LoVo (cell line): ENCODE results near the gene FEN1.

ENCODE experiments used
- DNase-seq: peaks from one replicate; pipeline ENCODE4 v3.0.0-alpha.2; 2016; ENCODE audit warnings: low spot score

Gene FEN1

GRCh38 chr11:61794579-61794978 is 1.9 kb downstream of the FEN1 start:
- no peak for DNase-seq

DNA sequence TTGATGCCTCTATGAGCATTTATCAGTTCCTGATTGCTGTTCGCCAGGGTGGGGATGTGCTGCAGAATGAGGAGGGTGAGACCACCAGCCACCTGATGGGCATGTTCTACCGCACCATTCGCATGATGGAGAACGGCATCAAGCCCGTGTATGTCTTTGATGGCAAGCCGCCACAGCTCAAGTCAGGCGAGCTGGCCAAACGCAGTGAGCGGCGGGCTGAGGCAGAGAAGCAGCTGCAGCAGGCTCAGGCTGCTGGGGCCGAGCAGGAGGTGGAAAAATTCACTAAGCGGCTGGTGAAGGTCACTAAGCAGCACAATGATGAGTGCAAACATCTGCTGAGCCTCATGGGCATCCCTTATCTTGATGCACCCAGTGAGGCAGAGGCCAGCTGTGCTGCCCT is 2.7 kb downstream of the FEN1 start:
- no peak for DNase-seq

DNA sequence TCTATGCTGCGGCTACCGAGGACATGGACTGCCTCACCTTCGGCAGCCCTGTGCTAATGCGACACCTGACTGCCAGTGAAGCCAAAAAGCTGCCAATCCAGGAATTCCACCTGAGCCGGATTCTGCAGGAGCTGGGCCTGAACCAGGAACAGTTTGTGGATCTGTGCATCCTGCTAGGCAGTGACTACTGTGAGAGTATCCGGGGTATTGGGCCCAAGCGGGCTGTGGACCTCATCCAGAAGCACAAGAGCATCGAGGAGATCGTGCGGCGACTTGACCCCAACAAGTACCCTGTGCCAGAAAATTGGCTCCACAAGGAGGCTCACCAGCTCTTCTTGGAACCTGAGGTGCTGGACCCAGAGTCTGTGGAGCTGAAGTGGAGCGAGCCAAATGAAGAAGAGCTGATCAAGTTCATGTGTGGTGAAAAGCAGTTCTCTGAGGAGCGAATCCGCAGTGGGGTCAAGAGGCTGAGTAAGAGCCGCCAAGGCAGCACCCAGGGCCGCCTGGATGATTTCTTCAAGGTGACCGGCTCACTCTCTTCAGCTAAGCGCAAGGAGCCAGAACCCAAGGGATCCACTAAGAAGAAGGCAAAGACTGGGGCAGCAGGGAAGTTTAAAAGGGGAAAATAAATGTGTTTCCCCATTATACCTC is 3.3 kb downstream of the FEN1 start:
- no peak for DNase-seq

- peak; percentile 76 for DNase-seq
Measured at GRCh38 chr11:61797263-61797944, 4.7 kb downstream of the FEN1 start.

GRCh38 chr11:61799665-61800284 is 7.1 kb downstream of the FEN1 start:
- no peak for DNase-seq

- DNase-seq = no peak
Measured at GRCh38 chr11:61800331-61801281, 7.9 kb downstream of the FEN1 start.

DNA sequence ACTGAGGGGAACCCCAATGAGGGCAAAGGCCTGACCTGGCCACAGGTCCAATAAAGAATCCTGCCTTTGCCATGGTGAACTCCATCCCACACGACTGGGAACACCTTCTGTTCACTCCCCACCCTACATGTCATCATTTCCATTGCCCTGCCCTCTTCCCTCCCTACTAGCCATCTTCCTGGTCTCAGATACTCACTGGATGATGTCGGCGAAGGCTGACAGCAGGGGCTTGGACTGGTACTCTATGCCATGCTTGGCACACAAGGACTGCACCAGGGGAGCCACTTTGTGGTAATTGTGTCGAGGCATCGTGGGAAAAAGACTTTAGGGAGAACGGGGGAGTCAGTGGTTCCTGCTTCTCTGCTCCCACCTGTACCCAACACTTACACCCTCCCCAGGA is 9.9 kb downstream of the FEN1 start:
- DNase-seq = no peak

DNA sequence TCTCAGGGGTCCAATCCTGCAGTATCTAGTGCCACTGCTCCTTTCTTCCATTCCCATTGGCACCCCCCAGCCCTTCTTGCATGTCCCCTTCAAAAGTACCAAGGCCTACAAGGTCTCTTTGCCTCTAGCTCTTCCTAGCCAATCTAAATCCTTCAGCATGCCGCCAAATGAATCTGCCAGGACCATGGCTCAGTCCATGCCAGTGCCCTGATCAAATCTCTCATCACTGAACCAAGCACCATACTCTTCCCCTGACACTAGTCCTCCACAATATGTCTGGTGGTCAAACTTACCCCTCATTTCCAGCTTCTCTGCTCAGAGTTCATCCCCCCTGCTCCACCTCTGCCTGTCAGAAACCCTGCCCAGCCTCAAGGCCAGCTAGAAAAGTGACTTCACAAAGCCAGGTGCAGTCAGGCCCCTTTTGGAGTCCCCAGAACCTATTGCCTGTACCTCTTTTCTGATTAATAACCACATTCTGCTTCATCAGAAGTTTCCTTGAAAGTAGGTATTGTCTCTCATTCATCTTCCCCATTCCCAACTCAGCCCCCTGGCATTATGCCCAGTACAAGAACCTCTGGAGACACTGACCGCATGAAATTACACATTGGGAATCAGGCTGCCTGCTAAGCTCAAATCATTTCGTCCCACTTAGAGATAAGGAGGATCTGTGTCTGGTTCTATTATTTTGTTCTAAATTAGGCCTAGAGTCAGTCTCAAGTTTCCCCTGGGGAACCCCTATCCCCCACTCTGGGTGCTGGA is 11.4 kb downstream of the FEN1 start:
- DNase-seq = no peak

GRCh38 chr11:61805146-61805545 is 12.4 kb downstream of the FEN1 start:
- no peak for DNase-seq

GRCh38 chr11:61806785-61807184 is 14.1 kb downstream of the FEN1 start:
- DNase-seq = no peak

GRCh38 chr11:61810671-61811175 is 18.0 kb downstream of the FEN1 start:
- DNase-seq = no peak

GRCh38 chr11:61811831-61812230 is 19.1 kb downstream of the FEN1 start:
- no peak for DNase-seq

DNA sequence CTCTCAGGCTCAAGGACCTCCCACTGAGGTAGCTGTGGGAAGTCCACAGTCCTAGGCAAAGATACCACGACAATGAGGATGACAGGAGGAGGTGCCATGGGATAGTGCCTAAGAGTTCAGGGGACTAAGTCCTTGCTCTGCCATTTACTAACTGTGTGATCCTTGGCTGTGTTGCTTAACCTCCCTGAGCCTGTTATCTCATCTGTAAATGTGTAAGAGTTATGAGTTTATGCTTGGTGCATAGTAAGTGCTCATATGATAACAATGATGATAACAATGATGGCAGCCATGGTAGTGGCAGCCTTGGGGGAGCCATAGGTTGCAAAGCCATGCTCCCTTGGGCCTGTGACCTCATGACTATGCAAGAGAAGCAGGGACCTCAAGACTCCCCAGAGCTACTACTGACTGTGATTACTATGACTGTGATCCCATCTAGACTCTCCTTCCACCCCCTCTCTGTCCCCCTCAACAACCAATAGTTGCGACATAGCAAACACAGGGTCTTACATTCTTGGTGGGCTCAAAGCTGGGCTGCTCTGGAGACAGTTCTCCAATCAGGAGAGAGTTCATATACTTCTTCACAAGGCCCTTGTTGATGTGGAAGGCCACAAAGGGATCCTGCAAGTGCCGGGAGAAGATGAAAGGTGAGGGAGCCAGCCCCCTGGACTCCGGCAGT is 20.2 kb downstream of the FEN1 start:
- DNase-seq = no peak

DNA sequence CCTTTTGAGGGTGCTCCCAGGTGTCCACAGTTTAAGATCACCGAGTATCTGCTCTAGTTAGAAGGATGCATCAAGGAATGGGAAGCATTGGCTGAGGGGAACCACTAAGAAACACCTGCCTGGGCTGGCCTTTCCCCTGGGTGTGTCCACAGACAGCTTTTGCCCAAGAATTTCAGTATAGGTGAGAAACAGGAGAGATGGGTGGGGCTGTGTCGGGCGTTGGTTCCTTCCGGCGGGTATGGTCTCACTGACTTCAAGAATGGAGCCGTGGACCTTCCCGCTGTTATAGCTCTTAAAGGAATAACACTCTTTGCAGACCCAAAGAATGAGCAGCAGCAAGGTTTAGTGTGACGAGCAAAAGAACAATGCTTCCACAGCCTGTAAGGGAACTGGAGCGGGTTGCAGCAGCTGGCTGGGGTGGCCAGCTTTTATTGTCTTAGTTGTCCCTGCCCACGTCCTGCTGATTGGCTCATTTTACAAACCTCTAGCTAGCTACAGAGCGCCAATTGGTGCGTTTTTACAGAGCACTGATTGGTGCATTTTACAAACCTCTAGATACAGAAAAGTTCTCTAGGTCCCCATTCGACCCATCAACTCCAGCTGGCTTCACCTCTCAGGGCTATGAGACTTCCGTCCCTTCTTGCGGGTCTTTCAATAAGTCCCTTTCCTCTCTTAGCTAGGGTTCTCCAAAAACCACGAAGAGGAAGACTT is 21.7 kb downstream of the FEN1 start:
- peak; percentile 72 for DNase-seq

DNA sequence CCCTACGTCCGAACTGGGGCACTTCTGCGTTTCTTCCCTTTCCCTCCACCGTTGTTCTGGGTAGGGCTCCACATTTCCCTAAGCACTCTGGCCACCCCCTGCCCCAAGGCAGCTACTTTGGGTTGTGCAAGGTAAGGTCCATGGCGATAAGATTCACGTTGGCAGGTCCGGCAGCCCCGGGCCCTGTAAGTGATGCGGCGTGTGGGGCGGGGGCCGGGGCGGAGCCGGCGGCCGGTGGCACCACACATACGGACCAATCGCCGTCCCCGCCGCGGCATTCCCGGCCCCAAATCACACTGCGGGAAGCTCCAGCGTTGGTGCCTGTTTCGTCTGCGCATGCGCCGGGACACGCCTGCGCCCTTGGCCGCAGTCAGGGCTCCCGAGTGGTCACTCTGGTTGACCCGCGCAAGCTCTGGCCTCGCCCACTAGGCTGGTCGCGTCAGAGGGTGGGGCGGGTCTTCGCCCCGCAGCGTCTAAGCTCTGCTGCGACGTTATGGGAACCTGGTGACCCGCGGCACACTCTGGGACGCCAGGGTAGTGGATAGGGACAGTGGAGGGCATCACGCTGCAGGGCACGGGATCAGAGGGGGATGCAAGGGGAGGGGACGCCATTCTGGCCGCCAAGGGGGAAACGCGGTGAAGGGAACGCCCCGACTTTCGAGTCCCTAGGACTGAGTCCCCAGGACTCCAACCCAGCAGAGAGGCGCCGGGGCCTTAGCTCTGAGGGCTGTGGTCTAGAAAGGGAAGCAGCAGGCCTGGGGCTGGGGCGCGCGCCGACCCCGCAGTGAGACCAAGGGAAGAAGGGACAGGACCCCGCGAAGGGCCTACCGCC is 22.5 kb downstream of the FEN1 start:
- peak; percentile 96 for DNase-seq

GRCh38 chr11:61815790-61816735 is 23.4 kb downstream of the FEN1 start:
- DNase-seq = peak; percentile 58

- peak; percentile 94 for DNase-seq
Measured at GRCh38 chr11:61816736-61817455, 24.2 kb downstream of the FEN1 start, which contains the start of gene FADS1. Gene FADS1 (minus strand): TSS chr11:61817003. CDS start chr11:61816929, 74 bp downstream.
